Stimulated activated CD4-positive, alpha-beta T cell treated with anti-CD3 and anti-CD28 coated beads, Interleukin-12 subunit alpha, Interleukin-12 subunit beta, amount 100 ng/mL, for 48 hours (primary cell): ENCODE data around the gene CD3E.

Experiments used
- DNase-seq, 3 donors: peaks; one replicate each; pipeline ENCODE4 v3.0.0-alpha.2; 2020; ENCODE audit warnings: low read depth in 2 of 3, low spot score in 1 of 3

CD3E gene

GRCh38 chr11:118304568-118305248, at the start of gene CD3E:
CD3E (plus strand) TSS chr11:118304730; CDS start chr11:118304953, 223 bp downstream.
- peak in 2 of 3 donors; percentile 60 to 64 for DNase-seq

- no peak for DNase-seq
Measured at GRCh38 chr11:118258410-118258809, 46.1 kb upstream of the CD3E start.

GRCh38 chr11:118259138-118259537, 45.4 kb upstream of the CD3E start:
- DNase-seq, result no peak

- DNase-seq, result no peak
Measured at GRCh38 chr11:118260353-118260752, 44.2 kb upstream of the CD3E start.

GRCh38 chr11:118263112-118263511, 41.4 kb upstream of the CD3E start:
- DNase-seq, result no peak

- no peak for DNase-seq
Measured at GRCh38 chr11:118263695-118264568, 40.6 kb upstream of the CD3E start, which contains the start of gene MPZL2. MPZL2 (minus strand) TSS chr11:118264297; CDS start chr11:118264153, 144 bp downstream.

- DNase-seq, result no peak
Measured at GRCh38 chr11:118264569-118265465, 39.7 kb upstream of the CD3E start.

- DNase-seq, result no peak
Measured at GRCh38 chr11:118265954-118266353, 38.6 kb upstream of the CD3E start.

- no peak for DNase-seq
Measured at GRCh38 chr11:118267486-118267885, 37.0 kb upstream of the CD3E start.

- DNase-seq, result no peak
Measured at GRCh38 chr11:118272001-118272400, 32.5 kb upstream of the CD3E start.

GRCh38 chr11:118274186-118274585, 30.3 kb upstream of the CD3E start:
- DNase-seq, result no peak

- DNase-seq, result no peak
Measured at GRCh38 chr11:118275176-118275575, 29.4 kb upstream of the CD3E start.

GRCh38 chr11:118276422-118276821, 28.1 kb upstream of the CD3E start:
- DNase-seq, result no peak

GRCh38 chr11:118277312-118277711, 27.2 kb upstream of the CD3E start:
- peak in 1 of 3 donors; percentile 5 for DNase-seq

- no peak for DNase-seq
Measured at GRCh38 chr11:118281284-118281683, 23.2 kb upstream of the CD3E start.

- no peak for DNase-seq
Measured at GRCh38 chr11:118282606-118283005, 21.9 kb upstream of the CD3E start.

GRCh38 chr11:118283037-118283636, 21.4 kb upstream of the CD3E start:
- no peak for DNase-seq

- no peak for DNase-seq
Measured at GRCh38 chr11:118283756-118284350, 20.7 kb upstream of the CD3E start.

- no peak for DNase-seq
Measured at GRCh38 chr11:118286545-118286944, 18.0 kb upstream of the CD3E start.

GRCh38 chr11:118287006-118287405, 17.5 kb upstream of the CD3E start:
- DNase-seq, result no peak
